Occipital lobe (tissue), 2 donors: Measurements from ENCODE around the gene C1QTNF12. TPM values are rescaled to one million over a fixed set of nuclear protein-coding genes. Genes with fewer than 3 reads are reported as not detected.

Experiments
- DNase-seq: peaks from one replicate; lab custom pipeline; 2025; lab: John Stamatoyannopoulos, UW
- total RNA-seq: library from RNA; depleted of rRNA; stranded (reverse); fragments of >200 nt; gene quantifications from one replicate; pipeline ENCODE4 v1.2.3, GENCODE V29; 2014

Gene C1QTNF12
- total RNA-seq, 1 donor from 2014 or later: not detected

DNA sequence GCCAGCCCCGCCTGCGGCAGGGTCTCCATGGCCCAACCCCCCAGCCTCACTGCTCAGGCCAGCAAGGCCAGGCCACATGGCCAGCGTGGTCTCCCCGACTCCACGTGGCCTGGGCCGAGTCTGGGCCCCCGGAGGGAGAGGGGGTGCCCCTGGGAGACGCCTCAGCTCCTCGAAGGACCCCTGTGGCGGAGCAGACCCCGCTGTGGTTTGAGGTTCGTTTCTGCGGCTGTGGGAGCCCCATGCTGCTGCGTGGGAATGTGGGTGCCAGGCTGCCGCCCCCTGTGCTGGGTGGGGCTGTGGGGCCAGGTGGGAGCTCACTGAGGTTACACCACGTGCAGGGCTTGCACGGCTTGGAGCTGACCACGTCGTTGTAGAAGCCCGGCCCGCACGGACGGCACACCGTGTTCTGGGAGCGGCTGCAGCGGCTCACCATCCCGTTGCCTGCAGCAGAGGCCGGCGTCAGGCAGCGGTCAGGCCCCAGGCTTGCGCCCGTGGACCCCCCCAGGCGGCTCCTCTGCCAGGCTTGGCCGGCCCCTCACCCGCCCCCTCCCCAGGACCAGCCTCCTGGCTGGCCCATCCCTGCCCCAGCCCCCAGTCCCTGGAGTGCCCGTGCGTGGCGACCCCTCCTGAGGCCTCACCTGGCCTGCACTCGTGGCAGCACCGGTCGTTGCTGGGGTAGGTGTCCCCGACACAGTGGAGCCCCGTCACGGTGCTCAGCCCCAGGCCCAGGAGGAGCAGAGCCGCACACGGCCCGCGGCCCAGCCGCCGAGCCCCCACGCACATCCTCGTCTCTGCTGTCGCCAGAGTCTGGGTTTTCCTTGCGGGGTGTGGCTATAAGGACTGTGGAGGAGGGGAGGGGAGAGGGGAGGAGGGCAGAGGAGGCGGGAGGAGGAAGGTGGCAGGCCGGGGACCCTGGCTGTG, 32.9 kb downstream of the C1QTNF12 start, which contains the start of gene TNFRSF4:
TNFRSF4 (minus strand) TSS at position 809 of the 921 bp plus-strand sequence; CDS start at position 783, 26 bp downstream.
- DNase-seq: no peak

DNA sequence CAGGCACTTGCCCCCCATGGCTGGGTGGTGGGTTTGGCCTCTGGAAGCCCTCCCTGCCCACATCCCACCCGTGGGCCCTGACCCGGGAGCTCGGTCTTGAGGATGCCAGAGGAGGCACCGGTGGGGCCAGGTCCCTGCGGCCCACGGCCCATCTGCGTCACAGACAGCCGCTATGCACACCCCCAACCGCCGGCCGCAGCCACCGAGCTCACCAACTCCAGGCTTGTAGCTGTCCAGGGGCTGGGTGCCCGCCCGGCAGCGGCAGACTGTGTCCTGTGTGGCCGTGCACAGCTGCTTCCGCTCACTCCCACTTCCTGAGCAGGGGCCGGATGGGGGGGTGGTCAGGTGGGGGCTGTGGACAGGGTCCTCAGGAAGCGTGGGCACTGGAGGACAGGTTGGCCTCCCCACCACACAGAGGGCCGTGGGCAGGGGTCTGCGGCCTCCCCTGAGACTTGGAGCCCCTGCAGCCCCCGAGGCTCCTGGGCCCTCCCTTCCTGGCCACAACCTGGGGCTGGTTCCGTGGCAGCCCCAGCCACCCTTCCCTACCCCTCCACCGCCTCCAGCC, 33.7 kb downstream of the C1QTNF12 start:
- DNase-seq: no peak

DNA sequence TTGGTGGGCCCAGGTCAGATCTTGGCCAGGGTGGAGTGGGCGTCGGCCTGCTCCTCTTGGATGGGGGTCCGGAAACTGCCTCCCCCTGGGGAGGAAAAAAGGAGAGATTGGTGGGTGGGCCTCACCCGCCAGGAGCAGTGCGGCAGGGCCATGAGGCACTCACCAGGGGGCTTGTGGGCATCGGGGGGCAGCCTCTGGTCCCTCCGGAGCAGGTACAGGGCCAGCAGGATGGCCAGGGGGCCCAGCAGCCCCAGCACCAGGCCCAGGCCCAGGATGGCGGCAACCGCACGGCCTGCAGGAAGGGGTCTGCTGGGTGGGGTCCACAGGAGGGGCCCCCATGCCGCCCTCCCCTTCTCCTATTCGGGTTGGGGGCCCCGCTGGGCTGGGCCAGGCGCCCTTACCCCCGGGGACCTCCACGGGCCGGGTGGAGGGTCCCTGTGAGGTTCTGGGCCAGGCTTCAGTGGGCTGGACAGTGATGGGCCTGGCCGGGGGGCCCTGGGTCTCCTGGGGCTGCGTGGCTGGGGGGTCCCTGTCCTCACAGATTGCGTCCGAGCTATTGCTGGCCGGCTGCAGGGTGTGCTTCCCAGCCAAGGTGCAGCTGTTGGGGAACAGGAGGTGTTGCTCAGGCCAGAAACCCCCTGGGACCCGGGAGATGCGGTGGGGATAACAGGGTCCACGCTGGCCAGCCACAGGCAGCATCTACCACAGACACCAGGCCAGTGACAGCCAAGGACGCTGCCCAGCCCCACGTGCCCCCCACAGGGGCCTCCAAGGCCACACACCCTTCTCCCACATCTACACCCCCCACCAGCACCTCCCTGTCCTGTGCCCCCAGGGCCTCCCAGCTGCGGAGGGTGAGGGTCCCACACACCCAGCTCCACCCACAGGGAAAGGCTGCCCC, 34.7 kb downstream of the C1QTNF12 start:
- DNase-seq: no peak

GRCh38 chr1:1210726-1211540, 35.6 kb downstream of the C1QTNF12 start:
- no peak for DNase-seq

GRCh38 chr1:1208713-1209433, 37.6 kb downstream of the C1QTNF12 start:
- DNase-seq: no peak

DNA sequence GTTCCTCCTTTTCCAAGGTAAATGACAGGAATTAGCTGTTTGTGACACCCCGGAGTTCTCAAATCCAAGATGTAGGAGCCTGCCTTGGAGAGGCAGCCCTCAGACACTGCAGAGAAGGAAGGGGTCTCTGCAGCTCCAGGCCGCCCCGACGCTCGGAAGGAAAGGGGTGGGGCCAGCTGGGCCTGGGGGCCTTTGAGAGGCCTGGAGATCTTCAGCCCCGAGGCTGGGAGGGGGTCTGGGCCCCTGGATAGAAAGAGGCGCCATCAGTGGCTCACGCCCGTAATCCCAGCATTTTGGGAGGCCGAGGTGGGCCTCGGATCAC, 39.0 kb downstream of the C1QTNF12 start:
- DNase-seq: no peak

DNA sequence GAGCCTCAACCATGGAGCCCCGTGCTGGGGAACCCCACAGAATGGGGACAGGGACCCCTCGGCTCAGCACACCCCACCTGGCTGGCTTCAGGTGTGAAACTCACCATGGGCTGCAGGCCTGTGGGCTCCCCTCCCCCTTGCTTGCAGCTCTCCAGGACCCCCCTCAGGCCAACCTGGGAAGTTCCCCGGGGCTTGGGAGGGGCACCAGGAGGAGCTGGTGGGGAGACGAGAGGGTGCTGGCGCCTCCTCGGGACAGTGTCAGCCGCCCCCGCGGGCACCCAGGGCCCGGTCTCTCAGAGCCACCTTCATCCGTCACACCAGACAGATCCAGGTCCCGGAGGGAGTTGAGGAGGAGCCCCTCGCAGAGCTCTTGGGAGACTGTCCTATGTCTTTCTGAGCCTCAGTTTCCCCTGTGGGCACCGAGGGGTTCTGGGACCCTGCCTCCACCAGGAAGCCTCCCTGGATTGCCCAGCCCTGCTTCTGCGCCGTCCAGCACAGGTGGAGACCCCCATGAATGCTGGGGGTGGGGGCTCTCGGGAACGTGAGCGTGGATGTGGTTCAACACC, 39.5 kb downstream of the C1QTNF12 start:
- no peak for DNase-seq

DNA sequence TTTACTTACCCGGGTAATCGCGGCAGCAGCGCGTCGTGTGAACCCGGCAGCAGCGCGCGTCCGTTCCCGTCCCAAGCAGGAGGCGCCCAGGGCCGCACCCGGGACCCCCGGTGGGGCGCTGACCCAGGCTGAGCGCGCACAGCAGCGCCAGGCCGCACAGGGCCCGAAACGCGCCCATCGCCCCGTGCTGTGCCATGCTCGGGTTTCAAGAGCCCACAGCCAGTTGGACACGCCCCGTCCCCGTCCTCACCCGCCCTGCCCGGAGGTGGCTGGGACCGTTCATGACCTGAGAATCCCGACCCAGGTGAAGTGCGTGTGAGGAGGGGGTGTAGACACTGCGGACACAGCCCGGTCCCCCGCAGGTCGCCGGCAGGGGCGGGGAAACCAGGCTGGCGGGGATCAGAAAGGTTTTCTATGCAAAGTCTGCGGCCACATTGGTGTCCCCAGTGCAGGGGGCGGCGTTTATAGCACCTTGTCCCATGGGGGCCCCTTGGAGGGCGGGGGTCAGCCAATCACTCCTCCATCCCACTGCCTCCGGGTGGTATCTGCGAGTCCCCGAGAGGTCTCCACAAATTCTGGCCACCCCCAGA, 40.1 kb downstream of the C1QTNF12 start, which contains the start of gene TNFRSF18:
TNFRSF18 (minus strand) TSS at position 217 of the 590 bp plus-strand sequence; CDS start at position 196, 21 bp downstream.
- DNase-seq: no peak

GRCh38 chr1:1205769-1206375, 40.6 kb downstream of the C1QTNF12 start:
- DNase-seq: no peak

- no peak for DNase-seq
Observed at GRCh38 chr1:1204998-1205768, 41.3 kb downstream of the C1QTNF12 start.

DNA sequence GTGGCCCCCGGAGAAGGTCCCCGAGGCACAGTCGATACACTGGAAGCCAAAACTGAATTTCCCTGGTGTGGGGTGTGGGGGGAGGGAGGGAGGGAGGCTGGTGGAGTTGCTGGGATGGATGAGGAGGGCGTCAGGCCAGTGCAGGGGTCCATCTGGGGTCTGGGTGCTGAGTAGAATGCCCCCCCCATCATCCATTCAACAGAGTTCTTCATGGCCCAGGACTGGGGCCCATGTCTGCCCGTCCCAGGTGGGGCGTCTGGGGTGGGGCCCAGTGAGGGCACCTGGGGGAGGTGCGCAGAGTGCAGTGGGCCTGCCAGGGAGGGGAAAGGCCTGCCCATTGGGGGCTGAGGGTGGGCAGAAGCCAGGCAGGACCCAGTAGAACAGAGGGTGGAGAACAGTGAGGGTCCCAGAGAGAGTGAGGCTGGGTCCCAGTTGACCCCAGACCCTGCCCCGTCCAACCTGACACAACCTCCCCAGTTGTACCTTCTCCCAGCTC, 42.0 kb downstream of the C1QTNF12 start:
- no peak for DNase-seq

DNA sequence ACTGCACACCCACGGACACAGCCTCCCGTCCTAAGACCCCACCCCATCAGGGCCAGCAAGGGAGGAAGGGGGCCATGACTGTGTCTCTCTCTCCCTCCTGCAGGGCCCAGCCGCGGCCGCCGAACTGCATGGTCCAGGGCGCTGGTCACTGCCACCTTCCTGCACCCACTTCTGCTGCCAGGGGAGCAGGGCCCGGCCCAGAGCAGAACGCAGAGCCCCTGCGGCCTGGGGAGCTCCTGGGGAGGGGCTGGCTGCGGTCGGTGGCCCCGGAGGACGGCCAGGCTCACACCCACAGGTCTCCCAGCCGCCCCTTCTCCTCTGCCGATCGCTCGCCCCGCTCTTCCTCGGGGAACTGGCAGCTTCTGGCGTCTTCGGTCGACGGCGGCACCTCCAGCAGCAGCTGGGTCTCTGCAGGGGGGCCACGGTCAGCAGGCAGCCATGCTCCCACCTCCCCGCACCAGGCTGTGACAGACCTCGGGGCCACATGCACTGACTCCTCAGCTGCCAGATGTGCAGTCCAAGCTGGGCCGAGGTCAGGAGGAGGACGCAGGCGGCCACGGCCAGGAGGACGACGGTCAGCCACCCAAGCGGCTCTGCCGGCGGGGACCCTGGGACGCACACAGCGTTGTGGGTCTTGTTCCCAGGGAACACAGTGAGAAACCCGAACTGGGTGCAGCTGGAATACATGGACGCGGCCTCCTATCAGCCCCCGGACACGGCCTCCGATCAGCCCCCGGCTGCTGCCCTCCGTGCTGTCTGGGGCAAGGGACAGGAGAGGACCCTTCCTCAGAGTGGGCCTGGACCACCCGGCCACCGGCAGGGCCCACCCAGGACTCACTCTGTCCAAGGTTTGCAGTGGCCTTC, 42.7 kb downstream of the C1QTNF12 start:
- DNase-seq: no peak

GRCh38 chr1:1202831-1203560, 43.5 kb downstream of the C1QTNF12 start:
- DNase-seq: no peak

DNA sequence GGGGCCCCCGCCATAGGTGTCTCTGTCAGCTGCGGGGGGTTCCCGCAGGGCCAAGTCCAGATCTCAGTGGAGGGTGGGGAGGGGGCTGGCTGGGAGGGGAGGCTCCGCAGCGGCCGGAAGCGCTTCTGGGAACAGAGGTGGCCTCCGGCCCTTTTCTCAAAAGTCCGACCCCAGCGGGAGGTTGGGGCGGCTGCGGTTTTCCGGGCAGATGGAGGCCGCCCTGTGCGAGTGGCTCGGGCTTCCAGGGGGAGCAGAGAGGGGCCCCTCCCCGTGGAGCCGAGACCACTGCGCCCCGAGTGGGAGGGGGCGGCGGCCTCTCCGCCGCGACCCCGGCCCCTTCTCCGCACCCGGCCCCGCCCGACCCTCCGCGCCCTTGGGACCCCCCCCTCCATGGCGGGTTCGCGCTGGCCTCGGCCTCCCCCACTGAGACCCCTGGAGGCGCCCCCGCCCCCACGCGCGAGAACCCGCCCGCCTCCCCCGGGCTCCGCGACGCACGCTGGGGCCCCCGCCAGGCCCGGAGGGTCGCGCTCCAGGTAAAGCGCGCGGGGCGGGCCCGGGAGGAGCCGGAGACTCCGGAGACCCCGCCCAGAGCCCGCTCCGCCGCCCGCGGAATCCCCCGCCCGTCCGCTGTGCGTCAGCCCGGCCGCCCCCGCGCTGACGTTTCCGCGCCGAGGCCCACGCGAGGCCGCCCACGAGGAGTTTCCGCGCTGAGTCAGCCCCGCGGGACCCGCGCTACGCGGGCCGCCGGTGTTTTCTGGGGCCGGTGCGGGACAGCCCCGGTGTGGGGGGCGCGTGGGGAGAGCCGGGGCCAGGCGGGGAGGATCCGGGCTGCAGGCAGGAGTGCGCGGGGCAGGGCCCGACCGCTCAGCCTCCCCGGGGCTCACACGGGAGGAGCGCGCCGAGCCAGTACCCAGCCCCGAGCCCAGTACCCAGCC, 45.4 kb downstream of the C1QTNF12 start:
- DNase-seq: no peak
